Left lung (tissue), 10 donors: ENCODE data around the gene KIZ. TPM values are rescaled to one million over a fixed set of nuclear protein-coding genes. Genes with fewer than 3 reads are reported as not detected.

Source experiments
- ATAC-seq: fragments of 200-7000 bp; cut with Tn5 transposase; one replicate; pipeline ENCODE4 v1.9.1; 2020; ENCODE audit warnings: moderate library complexity
- DNase-seq, 4 donors: peaks; one replicate each; pipeline ENCODE4 v3.0.0-alpha.2; 2013 to 2020
- H3K27ac ChIP-seq, 2 donors: fragments of 200-600 bp; sonication (generic) in 1 of 2; one replicate each; pipeline versions ENCODE4 v1.5.0 to v1.8.0; 2020 to 2021
- H3K27me3 ChIP-seq, 2 donors: fragments of 200-600 bp; sonication (generic) in 1 of 2; one replicate each; pipeline versions ENCODE4 v1.5.0 to v1.8.0; 2020 to 2021
- H3K36me3 ChIP-seq, 2 donors: fragments of 200-600 bp; sonication (generic) in 1 of 2; one replicate each; pipeline versions ENCODE4 v1.5.0 to v1.8.0; 2020 to 2021
- H3K4me1 ChIP-seq, 2 donors: fragments of 200-600 bp; one replicate each; pipeline ENCODE4 v1.8.0; 2021
- H3K4me3 ChIP-seq, 2 donors: fragments of 200-600 bp; sonication (generic) in 1 of 2; one replicate each; pipeline versions ENCODE4 v1.5.0 to v1.8.0; 2020 to 2021; ENCODE audit warnings: mild to moderate bottlenecking in 1 of 2
- H3K9me3 ChIP-seq, 2 donors: fragments of 200-600 bp; sonication (generic) in 1 of 2; one replicate each; pipeline versions ENCODE4 v1.5.0 to v1.8.0; 2020 to 2021
- intact Hi-C, 2 donors: fragments of 100-400 bp; cut with DNase I; formaldehyde crosslinking; loops; one replicate each; pipeline versions ENCODE4 v1.11.2 to v1.14.2; 2022
- polyA plus RNA-seq, 6 donors: library from polyadenylated mRNA; unstranded; fragments of 120-200 nt; gene quantifications; one replicate each; pipeline ENCODE4 v1.2.1, GENCODE V29; 2013; ENCODE audit not compliant: insufficient read length in 6 of 6
- total RNA-seq, 2 donors: library from RNA; stranded (reverse); fragmentation: NEBNext Ultra II Directional; extraction: Animal tissue kit (Norgen Biotek cat#: 25700); gene quantifications; one replicate each; pipeline ENCODE4 v1.2.1, GENCODE V29; 2021
- TF ChIP-seq, protein P1 (sequence below), 2 donors: fragments of 200-600 bp; sonication (generic) in 1 of 2; IDR thresholded peaks; one replicate each; pipeline versions ENCODE4 v1.5.0 to v1.8.0; 2021; ENCODE audit warnings: antibody characterized with exemption in 2 of 2
- donor health status: DM: no; HTN: yes; CAD: no.
- donor health status: DM: no; HTN: no; CAD: no.

KIZ gene
- total and polyA plus RNA-seq, 8 donors = 10.4 to 30.6 (median 25.2) TPM

- H3K27me3 ChIP-seq = no peaks in the 10 kb centered on the region
- DNase-seq = no peak
- no peak overlapping the region for H3K4me3 ChIP-seq
- H3K27ac ChIP-seq = no peak overlapping the region
- no peaks in the 10 kb centered on the region for H3K4me1 ChIP-seq
- no peaks in the 10 kb centered on the region for H3K9me3 ChIP-seq
- intact Hi-C loops = no loop called here
- ATAC-seq = no peak
- TF ChIP-seq, protein P1, sequence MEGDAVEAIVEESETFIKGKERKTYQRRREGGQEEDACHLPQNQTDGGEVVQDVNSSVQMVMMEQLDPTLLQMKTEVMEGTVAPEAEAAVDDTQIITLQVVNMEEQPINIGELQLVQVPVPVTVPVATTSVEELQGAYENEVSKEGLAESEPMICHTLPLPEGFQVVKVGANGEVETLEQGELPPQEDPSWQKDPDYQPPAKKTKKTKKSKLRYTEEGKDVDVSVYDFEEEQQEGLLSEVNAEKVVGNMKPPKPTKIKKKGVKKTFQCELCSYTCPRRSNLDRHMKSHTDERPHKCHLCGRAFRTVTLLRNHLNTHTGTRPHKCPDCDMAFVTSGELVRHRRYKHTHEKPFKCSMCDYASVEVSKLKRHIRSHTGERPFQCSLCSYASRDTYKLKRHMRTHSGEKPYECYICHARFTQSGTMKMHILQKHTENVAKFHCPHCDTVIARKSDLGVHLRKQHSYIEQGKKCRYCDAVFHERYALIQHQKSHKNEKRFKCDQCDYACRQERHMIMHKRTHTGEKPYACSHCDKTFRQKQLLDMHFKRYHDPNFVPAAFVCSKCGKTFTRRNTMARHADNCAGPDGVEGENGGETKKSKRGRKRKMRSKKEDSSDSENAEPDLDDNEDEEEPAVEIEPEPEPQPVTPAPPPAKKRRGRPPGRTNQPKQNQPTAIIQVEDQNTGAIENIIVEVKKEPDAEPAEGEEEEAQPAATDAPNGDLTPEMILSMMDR (IDR thresholded peaks at IDR 0.05) = no peak
- H3K36me3 ChIP-seq = no peaks in the 10 kb centered on the region
Observed at GRCh38 chr20:21189761-21190523, 64.1 kb downstream of the KIZ start.

- TF ChIP-seq, protein P1 (IDR thresholded peaks at IDR 0.05) = no peak
- intact Hi-C loops = no loop called here
Observed at GRCh38 chr20:21190869-21191268, 65.0 kb downstream of the KIZ start.

DNA sequence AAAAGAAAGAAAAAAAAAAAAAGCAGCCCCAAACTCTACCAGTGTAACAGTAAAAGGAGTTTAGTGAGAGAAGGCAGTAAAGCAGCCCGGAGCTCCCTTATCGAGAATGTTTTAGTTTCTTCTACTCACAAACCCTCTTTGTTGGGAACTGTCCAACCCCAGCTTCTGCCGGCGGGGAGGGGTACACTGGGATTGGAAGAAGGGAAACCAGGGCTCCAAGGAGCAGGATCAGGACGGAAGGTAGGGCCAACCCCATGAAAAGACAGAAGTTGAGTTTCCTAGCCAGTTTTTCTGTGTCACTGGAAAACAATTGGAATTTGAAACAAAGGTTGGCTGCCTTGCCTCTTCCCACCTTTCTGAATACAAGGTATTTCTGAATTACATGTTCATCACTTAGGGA is 66.0 kb downstream of the KIZ start:
- no peak overlapping the region for H3K27ac ChIP-seq

More at GRCh38 chr20:21190869-21191268, 65.0 kb downstream of the KIZ start:
- DNase-seq = no peak
- ATAC-seq = no peak
- H3K27ac ChIP-seq = no peak overlapping the region
- H3K27me3 ChIP-seq = no peaks in the 10 kb centered on the region
- no peaks in the 10 kb centered on the region for H3K4me1 ChIP-seq
- H3K9me3 ChIP-seq = no peaks in the 10 kb centered on the region
- no peaks in the 10 kb centered on the region for H3K36me3 ChIP-seq
- H3K4me3 ChIP-seq = no peak overlapping the region

GRCh38 chr20:21202259-21202658 is 76.4 kb downstream of the KIZ start:
- H3K4me3 ChIP-seq = no peak overlapping the region
- no peak overlapping the region for H3K27ac ChIP-seq
- TF ChIP-seq, protein P1 (IDR thresholded peaks at IDR 0.05) = no peak
- H3K9me3 ChIP-seq = no peaks in the 10 kb centered on the region
- DNase-seq (no peak), ATAC-seq (no peak)
- H3K27me3 ChIP-seq = no peaks in the 10 kb centered on the region
- no peaks in the 10 kb centered on the region for H3K36me3 ChIP-seq
- intact Hi-C loops = no loop called here
- no peaks in the 10 kb centered on the region for H3K4me1 ChIP-seq

More for the DNA sequence above, 66.0 kb downstream of the KIZ start:
- H3K36me3 ChIP-seq = no peaks in the 10 kb centered on the region
- TF ChIP-seq, protein P1 (IDR thresholded peaks at IDR 0.05) = no peak
- intact Hi-C loops = no loop called here
- H3K27me3 ChIP-seq = no peaks in the 10 kb centered on the region
- no peaks in the 10 kb centered on the region for H3K4me1 ChIP-seq
- DNase-seq = peak in 1 of 4 donors; percentile 22
- no peak for ATAC-seq
- H3K4me3 ChIP-seq = no peak overlapping the region
- no peaks in the 10 kb centered on the region for H3K9me3 ChIP-seq

DNA sequence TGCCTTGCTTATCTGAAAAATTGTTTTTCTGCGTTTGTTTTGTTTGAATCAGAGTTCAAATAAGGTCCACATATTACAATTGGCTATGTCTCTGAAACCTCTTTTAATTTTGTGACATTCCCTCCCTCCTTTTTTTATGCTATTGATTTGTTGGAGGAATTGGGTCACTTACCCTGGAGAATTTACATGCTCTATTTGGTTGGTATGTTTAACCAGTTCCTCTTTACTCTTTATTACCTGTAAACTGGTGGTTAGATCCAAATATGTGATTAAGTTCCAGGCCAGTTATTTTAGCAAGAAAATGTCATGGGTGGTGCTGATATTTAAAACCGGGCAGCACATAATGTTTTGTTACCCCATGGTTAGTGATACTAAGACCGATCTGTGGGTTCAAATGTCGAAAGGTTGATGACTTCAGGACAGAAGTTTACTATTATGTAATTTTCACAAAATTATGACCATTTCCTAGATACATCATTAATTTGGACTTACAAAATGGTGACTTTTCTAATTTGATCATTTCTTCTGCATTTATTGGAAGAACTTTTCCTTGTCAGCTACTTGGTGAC is 77.3 kb downstream of the KIZ start:
- DNase-seq (no peak), ATAC-seq (no peak)
- intact Hi-C loops = no loop called here
- Histone ChIP-seq H3K27ac (no peak overlapping the region), H3K9me3 (no peaks in the 10 kb centered on the region), H3K4me1 (no peaks in the 10 kb centered on the region), H3K27me3 (no peaks in the 10 kb centered on the region), H3K36me3 (no peaks in the 10 kb centered on the region), H3K4me3 (no peak overlapping the region)
- TF ChIP-seq, protein P1 (IDR thresholded peaks at IDR 0.05) = no peak
